K562 (cell line): Measurements from ENCODE around the gene HPN. TPM values are rescaled to one million over a fixed set of nuclear protein-coding genes. Genes with fewer than 3 reads are reported as not detected.

Experiments used
- ARNT ChIP-seq, 2 experiments: fragments of 450-650 bp; IDR thresholded peaks; 2 replicates each; pipeline ENCODE4 v1.6.1; 2016; ENCODE audit warnings: mild to moderate bottlenecking in 1 of 2
- HMG20B ChIP-seq: fragments of 250-450 bp; sonication (Bioruptor Pico); IDR thresholded peaks from 2 replicates; pipeline ENCODE4 v1.5.0; 2021; ENCODE audit warnings: mild to moderate bottlenecking
- KDM4B ChIP-seq, 2 experiments: fragments of 450-650 bp in 1 of 2; sonication (generic) in 1 of 2; IDR thresholded peaks; 2 replicates each; pipeline ENCODE4 v1.6.1; 2016 to 2017; ENCODE audit warnings: borderline replicate concordance in 2 of 2, antibody characterized with exemption in 1 of 2, low read depth in 1 of 2, mild to moderate bottlenecking in 1 of 2
- MYBL2 ChIP-seq, 2 experiments: fragments of 450-650 bp in 1 of 2; sonication (generic) in 1 of 2; formaldehyde crosslinking in 1 of 2; IDR thresholded peaks; 2 replicates each; pipeline versions ENCODE4 v1.6.1 to v1.8.1; 2017 to 2022; ENCODE audit warnings: borderline replicate concordance in 1 of 2, inconsistent platforms in 1 of 2, low read depth in 1 of 2, mild to moderate bottlenecking in 1 of 2, missing genetic modification reagents in 1 of 2, moderate library complexity in 1 of 2
- PHF21A ChIP-seq: fragments of 450-650 bp; IDR thresholded peaks from 2 replicates; pipeline ENCODE4 v1.6.1; 2017; ENCODE audit warnings: low read depth, borderline replicate concordance
- RAD51 ChIP-seq: fragments of 450-650 bp; IDR thresholded peaks from 2 replicates; pipeline ENCODE4 v1.7.1; 2016; ENCODE audit warnings: low read depth, mild to moderate bottlenecking, borderline replicate concordance
- STAT5B ChIP-seq: fragments of 250-450 bp; sonication (Bioruptor Pico); IDR thresholded peaks from 2 replicates; pipeline ENCODE4 v1.8.0; 2021; ENCODE audit warnings: mild to moderate bottlenecking, inconsistent platforms
- polyA plus RNA-seq, 8 experiments: library from polyadenylated mRNA; depleted of rRNA in 4 of 8; stranded (reverse) in 5 of 8; unstranded in 3 of 8; fragments of >200 nt; fragmentation: Nextera tagmentation in 2 of 8; fragmentation: Illumina TruSeq in 1 of 8; extraction: Ambion mirVana in 2 of 8; extraction: Trizol in 1 of 8; gene quantifications; 2 replicates each; pipeline versions ENCODE4 v1.2.1 to v1.2.3, GENCODE V29; 2011 to 2014; ENCODE audit warnings: inconsistent platforms in 1 of 8, missing spikeins in 1 of 8
- total RNA-seq, 7 experiments: library from RNA; depleted of rRNA in 6 of 7; stranded (reverse); fragments of >200 nt in 6 of 7; fragmentation: Illumina TruSeq in 2 of 7; extraction: Trizol in 2 of 7; gene quantifications; 2 replicates each; pipeline versions ENCODE4 v1.2.1 to v1.2.3, GENCODE V29; 2011 to 2021; ENCODE audit warnings: low replicate concordance in 1 of 7
- TF ChIP-seq, protein P1 (sequence below): fragments of 250-450 bp; sonication (Bioruptor Pico); IDR thresholded peaks from 2 replicates; pipeline ENCODE4 v1.5.0; 2022; ENCODE audit warnings: mild to moderate bottlenecking
- TF ChIP-seq, protein P2 (sequence below): sonication (generic); IDR thresholded peaks from 2 replicates; pipeline ENCODE4 v1.6.1; 2016
- TF ChIP-seq, protein P3 (sequence below): fragments of 250-450 bp; sonication (Bioruptor Pico); IDR thresholded peaks from 2 replicates; pipeline ENCODE4 v1.9.0; 2021; ENCODE audit warnings: mild to moderate bottlenecking
- TF ChIP-seq, protein P4 (sequence below): fragments of 450-650 bp; IDR thresholded peaks from 2 replicates; pipeline ENCODE4 v1.6.1; 2018; ENCODE audit not compliant: partially characterized antibody
- TF ChIP-seq, protein P5 (sequence below): fragments of 450-650 bp; formaldehyde crosslinking; IDR thresholded peaks from 2 replicates; pipeline ENCODE4 v1.4.0; 2022; ENCODE audit warnings: missing genetic modification characterization

The HPN gene
- total and polyA plus RNA-seq, 9 of the 15 experiments (the other 6 are each of a cell fraction or from before 2014, with no cell fraction given) = 0.10 to 0.20 TPM; not detected in 7

DNA sequence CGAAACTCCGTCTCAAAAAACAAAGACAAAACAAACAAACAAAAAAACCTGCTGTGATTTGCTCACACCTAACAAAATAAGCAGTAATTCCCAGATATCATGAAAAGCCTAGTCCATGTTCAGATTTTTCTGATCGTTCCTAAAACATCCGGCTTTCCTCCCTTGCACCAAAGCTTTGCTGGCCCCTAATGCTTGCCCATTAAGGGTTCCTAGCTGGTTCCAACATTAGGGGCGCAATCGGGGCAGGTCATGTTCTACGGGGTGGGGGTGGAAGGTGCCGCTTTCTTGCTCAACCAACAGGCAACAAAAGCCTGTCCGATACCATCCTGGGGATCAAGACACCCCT, 48.6 kb downstream of the HPN start (continued):
- TF ChIP-seq KDM4B (IDR thresholded peaks at IDR 0.05; ENCODE audit: borderline replicate concordance in 2 of 2, low read depth in 1 of 2) = no peak
- TF ChIP-seq, protein P1, sequence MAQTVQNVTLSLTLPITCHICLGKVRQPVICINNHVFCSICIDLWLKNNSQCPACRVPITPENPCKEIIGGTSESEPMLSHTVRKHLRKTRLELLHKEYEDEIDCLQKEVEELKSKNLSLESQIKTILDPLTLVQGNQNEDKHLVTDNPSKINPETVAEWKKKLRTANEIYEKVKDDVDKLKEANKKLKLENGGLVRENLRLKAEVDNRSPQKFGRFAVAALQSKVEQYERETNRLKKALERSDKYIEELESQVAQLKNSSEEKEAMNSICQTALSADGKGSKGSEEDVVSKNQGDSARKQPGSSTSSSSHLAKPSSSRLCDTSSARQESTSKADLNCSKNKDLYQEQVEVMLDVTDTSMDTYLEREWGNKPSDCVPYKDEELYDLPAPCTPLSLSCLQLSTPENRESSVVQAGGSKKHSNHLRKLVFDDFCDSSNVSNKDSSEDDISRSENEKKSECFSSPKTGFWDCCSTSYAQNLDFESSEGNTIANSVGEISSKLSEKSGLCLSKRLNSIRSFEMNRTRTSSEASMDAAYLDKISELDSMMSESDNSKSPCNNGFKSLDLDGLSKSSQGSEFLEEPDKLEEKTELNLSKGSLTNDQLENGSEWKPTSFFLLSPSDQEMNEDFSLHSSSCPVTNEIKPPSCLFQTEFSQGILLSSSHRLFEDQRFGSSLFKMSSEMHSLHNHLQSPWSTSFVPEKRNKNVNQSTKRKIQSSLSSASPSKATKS (CRISPR knock-in tag) = no peak
- TF ChIP-seq, protein P2, sequence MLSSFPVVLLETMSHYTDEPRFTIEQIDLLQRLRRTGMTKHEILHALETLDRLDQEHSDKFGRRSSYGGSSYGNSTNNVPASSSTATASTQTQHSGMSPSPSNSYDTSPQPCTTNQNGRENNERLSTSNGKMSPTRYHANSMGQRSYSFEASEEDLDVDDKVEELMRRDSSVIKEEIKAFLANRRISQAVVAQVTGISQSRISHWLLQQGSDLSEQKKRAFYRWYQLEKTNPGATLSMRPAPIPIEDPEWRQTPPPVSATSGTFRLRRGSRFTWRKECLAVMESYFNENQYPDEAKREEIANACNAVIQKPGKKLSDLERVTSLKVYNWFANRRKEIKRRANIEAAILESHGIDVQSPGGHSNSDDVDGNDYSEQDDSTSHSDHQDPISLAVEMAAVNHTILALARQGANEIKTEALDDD = no peak
- TF ChIP-seq, protein P3, sequence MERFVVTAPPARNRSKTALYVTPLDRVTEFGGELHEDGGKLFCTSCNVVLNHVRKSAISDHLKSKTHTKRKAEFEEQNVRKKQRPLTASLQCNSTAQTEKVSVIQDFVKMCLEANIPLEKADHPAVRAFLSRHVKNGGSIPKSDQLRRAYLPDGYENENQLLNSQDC (CRISPR knock-in tag) = no peak
- TF ChIP-seq PHF21A = peak; percentile 95
- no peak for TF ChIP-seq RAD51
- TF ChIP-seq HMG20B = no peak
- no peak for TF ChIP-seq ARNT (IDR thresholded peaks at IDR 0.05)
- no peak for TF ChIP-seq STAT5B (CRISPR knock-in tag)
- TF ChIP-seq, protein P4, sequence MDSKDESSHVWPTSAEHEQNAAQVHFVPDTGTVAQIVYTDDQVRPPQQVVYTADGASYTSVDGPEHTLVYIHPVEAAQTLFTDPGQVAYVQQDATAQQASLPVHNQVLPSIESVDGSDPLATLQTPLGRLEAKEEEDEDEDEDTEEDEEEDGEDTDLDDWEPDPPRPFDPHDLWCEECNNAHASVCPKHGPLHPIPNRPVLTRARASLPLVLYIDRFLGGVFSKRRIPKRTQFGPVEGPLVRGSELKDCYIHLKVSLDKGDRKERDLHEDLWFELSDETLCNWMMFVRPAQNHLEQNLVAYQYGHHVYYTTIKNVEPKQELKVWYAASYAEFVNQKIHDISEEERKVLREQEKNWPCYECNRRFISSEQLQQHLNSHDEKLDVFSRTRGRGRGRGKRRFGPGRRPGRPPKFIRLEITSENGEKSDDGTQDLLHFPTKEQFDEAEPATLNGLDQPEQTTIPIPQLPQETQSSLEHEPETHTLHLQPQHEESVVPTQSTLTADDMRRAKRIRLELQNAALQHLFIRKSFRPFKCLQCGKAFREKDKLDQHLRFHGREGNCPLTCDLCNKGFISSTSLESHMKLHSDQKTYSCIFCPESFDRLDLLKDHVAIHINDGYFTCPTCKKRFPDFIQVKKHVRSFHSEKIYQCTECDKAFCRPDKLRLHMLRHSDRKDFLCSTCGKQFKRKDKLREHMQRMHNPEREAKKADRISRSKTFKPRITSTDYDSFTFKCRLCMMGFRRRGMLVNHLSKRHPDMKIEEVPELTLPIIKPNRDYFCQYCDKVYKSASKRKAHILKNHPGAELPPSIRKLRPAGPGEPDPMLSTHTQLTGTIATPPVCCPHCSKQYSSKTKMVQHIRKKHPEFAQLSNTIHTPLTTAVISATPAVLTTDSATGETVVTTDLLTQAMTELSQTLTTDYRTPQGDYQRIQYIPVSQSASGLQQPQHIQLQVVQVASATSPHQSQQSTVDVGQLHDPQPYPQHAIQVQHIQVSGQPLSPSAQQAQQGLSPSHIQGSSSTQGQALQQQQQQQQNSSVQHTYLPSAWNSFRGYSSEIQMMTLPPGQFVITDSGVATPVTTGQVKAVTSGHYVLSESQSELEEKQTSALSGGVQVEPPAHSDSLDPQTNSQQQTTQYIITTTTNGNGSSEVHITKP = peak; percentile 48
- TF ChIP-seq MYBL2 (IDR thresholded peaks at IDR 0.05; ENCODE audit: low read depth) = no peak
- TF ChIP-seq MYBL2 (CRISPR knock-in tag; IDR thresholded peaks at IDR 0.05; ENCODE audit: borderline replicate concordance) = no peak
- TF ChIP-seq, protein P5, sequence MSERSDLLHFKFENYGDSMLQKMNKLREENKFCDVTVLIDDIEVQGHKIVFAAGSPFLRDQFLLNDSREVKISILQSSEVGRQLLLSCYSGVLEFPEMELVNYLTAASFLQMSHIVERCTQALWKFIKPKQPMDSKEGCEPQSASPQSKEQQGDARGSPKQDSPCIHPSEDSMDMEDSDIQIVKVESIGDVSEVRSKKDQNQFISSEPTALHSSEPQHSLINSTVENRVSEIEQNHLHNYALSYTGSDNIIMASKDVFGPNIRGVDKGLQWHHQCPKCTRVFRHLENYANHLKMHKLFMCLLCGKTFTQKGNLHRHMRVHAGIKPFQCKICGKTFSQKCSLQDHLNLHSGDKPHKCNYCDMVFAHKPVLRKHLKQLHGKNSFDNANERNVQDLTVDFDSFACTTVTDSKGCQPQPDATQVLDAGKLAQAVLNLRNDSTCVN = no peak
